Measurements from ENCODE around the gene COPG2. TPM values are rescaled to one million over a fixed set of nuclear protein-coding genes. Genes with fewer than 3 reads are reported as not detected.
"Not testable (repeated sequence)": the region's sequence is repeated elsewhere in the genome, so short reads cannot be mapped to it uniquely, and the experiment has no call there.

Gene COPG2, protein sequence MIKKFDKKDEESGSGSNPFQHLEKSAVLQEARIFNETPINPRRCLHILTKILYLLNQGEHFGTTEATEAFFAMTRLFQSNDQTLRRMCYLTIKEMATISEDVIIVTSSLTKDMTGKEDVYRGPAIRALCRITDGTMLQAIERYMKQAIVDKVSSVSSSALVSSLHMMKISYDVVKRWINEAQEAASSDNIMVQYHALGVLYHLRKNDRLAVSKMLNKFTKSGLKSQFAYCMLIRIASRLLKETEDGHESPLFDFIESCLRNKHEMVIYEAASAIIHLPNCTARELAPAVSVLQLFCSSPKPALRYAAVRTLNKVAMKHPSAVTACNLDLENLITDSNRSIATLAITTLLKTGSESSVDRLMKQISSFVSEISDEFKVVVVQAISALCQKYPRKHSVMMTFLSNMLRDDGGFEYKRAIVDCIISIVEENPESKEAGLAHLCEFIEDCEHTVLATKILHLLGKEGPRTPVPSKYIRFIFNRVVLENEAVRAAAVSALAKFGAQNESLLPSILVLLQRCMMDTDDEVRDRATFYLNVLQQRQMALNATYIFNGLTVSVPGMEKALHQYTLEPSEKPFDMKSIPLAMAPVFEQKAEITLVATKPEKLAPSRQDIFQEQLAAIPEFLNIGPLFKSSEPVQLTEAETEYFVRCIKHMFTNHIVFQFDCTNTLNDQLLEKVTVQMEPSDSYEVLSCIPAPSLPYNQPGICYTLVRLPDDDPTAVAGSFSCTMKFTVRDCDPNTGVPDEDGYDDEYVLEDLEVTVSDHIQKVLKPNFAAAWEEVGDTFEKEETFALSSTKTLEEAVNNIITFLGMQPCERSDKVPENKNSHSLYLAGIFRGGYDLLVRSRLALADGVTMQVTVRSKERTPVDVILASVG
- 1 to 10 TPM in 5 of 6 donors, not detected in 1; 1.5 to 7.3 (median 2.0) TPM for polyA plus RNA-seq (ENCODE audit: low read depth in 6 of 6)

DNA sequence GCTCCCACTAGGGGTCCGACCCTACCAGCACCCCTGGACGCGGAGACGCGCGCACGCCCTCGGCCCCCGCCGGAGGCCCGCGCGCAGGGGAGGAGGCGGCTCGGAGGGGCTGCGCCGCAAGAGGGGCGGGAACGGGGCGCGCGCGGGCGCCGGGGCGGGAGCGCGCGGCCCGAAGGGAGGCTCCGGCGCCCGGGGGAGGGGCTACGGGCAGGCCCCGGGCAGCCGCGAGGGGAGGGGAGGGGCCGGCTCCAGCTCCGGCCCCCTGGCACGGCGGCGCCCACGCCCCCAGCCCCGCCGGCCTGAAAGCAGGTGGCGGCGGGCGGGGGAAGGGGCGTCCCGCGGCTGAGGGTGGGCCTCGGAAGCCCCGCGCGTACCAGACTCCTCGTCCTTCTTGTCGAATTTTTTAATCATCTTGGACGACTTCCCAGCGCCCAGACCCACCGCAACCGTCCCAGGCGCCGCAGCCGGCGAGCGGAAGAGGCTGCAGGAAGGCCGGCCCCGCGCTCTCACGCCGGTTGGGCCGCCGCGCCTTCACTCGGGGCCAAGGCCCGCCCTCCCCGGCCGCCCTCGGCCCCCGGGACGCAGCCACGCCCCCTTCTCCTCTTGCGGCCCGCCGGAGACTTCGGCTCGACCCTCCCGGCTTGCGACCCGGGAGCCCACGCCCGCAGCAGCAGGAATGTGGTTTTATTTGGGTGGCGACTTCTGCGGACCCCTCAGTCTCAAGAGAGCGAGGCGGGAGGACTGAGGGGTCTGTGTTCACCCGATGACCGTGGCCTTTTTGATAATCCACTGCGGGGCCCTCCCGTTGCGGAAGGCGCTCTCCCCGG, at the start of gene COPG2:
Gene COPG2, minus strand, starts transcription at position 491 of the 827 bp plus-strand sequence. Its CDS starts 80 bp downstream, at position 411.
- ATAC-seq (ENCODE audit: low read depth in 2 of 2) (peak; percentile 91 to 93), DNase-seq (peak; percentile 87)
- Mint-ChIP-seq H3K4me1 (peaks cover 17 to 21% (median 18%) of the 10 kb centered on the region in 3 donors), H3K9me3 (no peaks in the 10 kb centered on the region), H3K27ac (peak within 1 kb of the TSS; percentile 56 to 96 (median 86)), H3K27me3 (peaks cover 8 to 12% (median 8%) of the 10 kb centered on the region in 3 donors), H3K4me3 (peak within 1 kb of the TSS; percentile 81 to 96 (median 92)), H3K36me3 (no peaks in the 10 kb centered on the region)

GRCh38 chr7:130712416-130712815, 43.9 kb upstream of the COPG2 start:
- Mint-ChIP-seq H3K4me3 (no peak overlapping the region), H3K4me1 (no peaks in the 10 kb centered on the region), H3K27me3 (peaks cover 25 to 30% (median 29%) of the 10 kb centered on the region in 3 donors), H3K27ac (no peak overlapping the region), H3K9me3 (peaks cover 0 to under 1% (median 0%) of the 10 kb centered on the region in 7 donors), H3K36me3 (peaks cover 0 to under 1% of the 10 kb centered on the region in 2 donors)
- ATAC-seq (ENCODE audit: low read depth in 2 of 2): no peak
- DNase-seq: no peak

DNA sequence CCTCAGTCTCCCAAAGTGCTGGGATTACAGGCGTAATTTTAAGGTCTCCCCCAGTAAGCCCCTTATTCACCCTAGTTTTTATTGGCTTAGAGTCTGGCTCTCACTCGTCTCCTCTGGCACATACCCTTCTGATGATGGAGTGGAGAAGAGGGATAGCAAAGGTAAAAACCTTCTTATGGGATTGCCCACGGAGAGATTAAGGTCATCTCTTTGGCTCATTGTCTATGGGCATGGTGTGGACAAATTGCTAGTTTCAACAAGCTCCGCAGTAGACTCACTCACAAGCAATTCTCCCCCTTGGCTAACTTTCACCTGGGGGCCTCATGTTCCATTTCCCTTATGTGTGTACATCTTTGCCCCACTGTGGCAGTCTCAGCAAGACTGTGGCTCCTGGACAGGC, 40.2 kb upstream of the COPG2 start:
- H3K27ac Mint-ChIP-seq: no peak overlapping the region
- peaks cover 0 to 18% (median 3%) of the 10 kb centered on the region in 7 donors for H3K9me3 Mint-ChIP-seq
- H3K36me3 Mint-ChIP-seq: peaks cover 0 to 15% of the 10 kb centered on the region in 2 donors
- DNase-seq (no peak), ATAC-seq (ENCODE audit: low read depth in 2 of 2) (no peak)
- no peaks in the 10 kb centered on the region for H3K4me1 Mint-ChIP-seq
- H3K4me3 Mint-ChIP-seq: no peak overlapping the region
- H3K27me3 Mint-ChIP-seq: peaks cover 31 to 45% (median 39%) of the 10 kb centered on the region in 3 donors

DNA sequence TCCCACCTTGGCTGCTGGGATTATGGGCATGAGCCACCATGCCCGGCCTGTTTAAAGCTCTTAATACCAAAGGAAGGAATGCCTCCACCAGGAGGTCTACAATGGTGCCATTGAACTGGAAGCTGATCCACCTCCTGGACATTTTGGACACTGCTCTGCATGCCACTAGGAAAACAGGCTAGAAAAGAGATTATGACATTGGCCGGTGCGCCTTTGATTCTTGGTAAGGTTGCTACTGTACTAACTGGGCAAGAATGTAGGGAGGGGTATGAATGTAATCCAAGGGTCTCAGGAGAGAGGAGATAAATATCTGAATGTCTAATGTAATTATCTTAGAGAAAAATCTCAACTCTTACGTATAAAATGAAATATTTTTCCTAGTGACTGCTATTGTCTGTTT, 39.5 kb upstream of the COPG2 start:
- peaks cover 0 to 18% (median 3%) of the 10 kb centered on the region in 7 donors for H3K9me3 Mint-ChIP-seq
- ATAC-seq (ENCODE audit: low read depth in 2 of 2) (no peak), DNase-seq (no peak)
- H3K36me3 Mint-ChIP-seq: peaks cover 0 to 15% of the 10 kb centered on the region in 2 donors
- peaks cover 27 to 41% (median 36%) of the 10 kb centered on the region in 3 donors for H3K27me3 Mint-ChIP-seq
- H3K4me1 Mint-ChIP-seq: no peaks in the 10 kb centered on the region
- H3K27ac Mint-ChIP-seq: no peak overlapping the region
- H3K4me3 Mint-ChIP-seq: no peak overlapping the region

- Mint-ChIP-seq H3K27me3 (peaks cover 18 to 37% (median 22%) of the 10 kb centered on the region in 3 donors), H3K36me3 (peaks cover 0 to 15% of the 10 kb centered on the region in 2 donors), H3K27ac (no peak overlapping the region), H3K9me3 (peaks cover 0 to 18% (median 3%) of the 10 kb centered on the region in 7 donors), H3K4me3 (no peak overlapping the region), H3K4me1 (no peaks in the 10 kb centered on the region)
- ATAC-seq (ENCODE audit: low read depth in 2 of 2) (no peak), DNase-seq (no peak)
These were observed 35.3 kb upstream of the COPG2 start for GRCh38 chr7:130703851-130704250.

DNA sequence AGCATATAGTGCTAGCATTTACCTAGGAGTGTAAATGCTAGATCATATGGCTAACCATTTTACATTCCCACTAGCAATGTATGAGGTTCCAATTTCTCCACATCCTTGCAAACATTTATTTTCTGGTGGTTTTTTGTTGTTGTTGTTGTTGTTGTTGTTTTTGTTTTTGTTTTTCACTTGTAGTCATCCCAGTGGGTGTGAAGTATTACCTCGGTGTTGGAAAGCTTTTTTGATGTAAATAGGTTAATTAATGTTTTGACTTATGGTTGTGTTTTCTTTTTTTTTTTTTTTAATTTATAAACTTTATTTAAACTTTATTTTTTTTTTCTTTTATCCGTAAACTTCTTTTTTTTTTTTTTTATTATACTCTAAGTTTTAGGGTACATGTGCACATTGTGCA, 33.1 kb upstream of the COPG2 start:
- ATAC-seq (ENCODE audit: low read depth in 2 of 2): no peak
- Mint-ChIP-seq H3K4me1 (no peaks in the 10 kb centered on the region), H3K27ac (no peak overlapping the region), H3K27me3 (peaks cover 11 to 30% (median 13%) of the 10 kb centered on the region in 3 donors), H3K9me3 (peaks cover 0 to 9% (median 3%) of the 10 kb centered on the region in 7 donors), H3K4me3 (no peak overlapping the region), H3K36me3 (peaks cover 0 to 6% of the 10 kb centered on the region in 2 donors)
- DNase-seq: no peak

DNA sequence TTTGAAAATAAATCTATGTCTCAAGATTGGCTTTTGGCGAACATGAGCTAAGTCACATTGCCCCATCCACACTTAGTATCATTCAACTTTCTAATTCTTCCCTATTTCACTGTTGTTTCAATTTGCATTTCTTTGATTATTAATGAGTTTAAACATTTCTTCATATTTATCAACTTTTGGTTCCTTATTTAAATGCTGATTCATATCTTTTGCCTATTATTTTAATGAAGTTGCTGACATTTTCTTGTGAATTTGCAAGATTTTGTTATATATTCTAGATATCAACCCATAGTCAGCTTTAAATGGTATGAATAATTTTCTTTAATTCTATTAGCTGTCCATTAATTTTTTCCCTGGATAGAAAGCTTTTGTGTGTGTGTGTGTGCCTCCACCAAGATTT, 32.2 kb upstream of the COPG2 start:
- H3K36me3 Mint-ChIP-seq: no peaks in the 10 kb centered on the region
- H3K27ac Mint-ChIP-seq: no peak overlapping the region
- no peak for DNase-seq
- peaks cover 0 to 2% (median 0%) of the 10 kb centered on the region in 7 donors for H3K9me3 Mint-ChIP-seq
- H3K4me1 Mint-ChIP-seq: no peaks in the 10 kb centered on the region
- no peak overlapping the region for H3K4me3 Mint-ChIP-seq
- H3K27me3 Mint-ChIP-seq: peaks cover 4 to 22% (median 9%) of the 10 kb centered on the region in 3 donors
- no peak for ATAC-seq (ENCODE audit: low read depth in 2 of 2)

DNA sequence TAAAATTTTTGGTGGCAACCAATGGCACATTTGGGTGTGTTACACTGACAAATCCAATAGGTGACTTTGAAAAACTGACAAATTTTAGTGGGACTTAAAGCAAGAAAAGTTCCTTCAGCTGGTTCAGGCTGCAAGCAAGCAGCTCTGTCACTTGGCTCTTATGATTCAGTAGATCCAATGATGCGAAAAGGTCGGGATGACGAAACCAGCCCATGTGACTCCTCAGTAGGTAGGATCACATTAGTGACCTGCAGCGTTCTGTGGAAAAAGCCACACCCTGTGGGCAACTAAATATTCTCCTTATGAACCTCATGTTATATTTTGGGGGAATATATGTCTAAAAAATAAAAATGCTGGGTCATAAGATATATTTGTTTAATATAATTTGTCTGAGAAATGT, 31.1 kb upstream of the COPG2 start:
- peaks cover 0 to 2% (median 0%) of the 10 kb centered on the region in 7 donors for H3K9me3 Mint-ChIP-seq
- H3K4me1 Mint-ChIP-seq: no peaks in the 10 kb centered on the region
- H3K4me3 Mint-ChIP-seq: no peak overlapping the region
- ATAC-seq (ENCODE audit: low read depth in 2 of 2) (no peak), DNase-seq (no peak)
- no peaks in the 10 kb centered on the region for H3K36me3 Mint-ChIP-seq
- peaks cover 8 to 26% (median 13%) of the 10 kb centered on the region in 3 donors for H3K27me3 Mint-ChIP-seq
- H3K27ac Mint-ChIP-seq: no peak overlapping the region

DNA sequence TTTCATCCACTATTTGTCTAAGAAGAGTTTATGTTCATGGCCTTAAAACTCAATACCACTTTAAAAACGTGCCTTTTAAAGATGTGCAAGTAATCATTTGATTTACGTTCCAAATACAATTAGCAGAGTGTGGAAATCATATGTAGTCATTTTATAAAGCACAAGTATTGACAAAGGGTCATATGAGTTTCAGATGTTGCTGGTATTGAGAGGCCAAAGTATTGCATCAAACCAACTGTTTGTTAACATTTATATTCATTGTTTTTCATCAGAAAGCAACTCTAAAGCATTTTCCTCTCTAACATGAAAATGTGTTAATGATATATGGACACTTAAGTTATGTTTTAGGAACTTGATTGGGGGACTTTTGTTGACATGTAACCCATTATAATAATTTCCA, 29.3 kb upstream of the COPG2 start:
- Mint-ChIP-seq H3K9me3 (peaks cover 0 to 2% (median 0%) of the 10 kb centered on the region in 7 donors), H3K36me3 (no peaks in the 10 kb centered on the region), H3K27me3 (peaks cover 8 to 21% (median 13%) of the 10 kb centered on the region in 3 donors), H3K4me1 (no peaks in the 10 kb centered on the region), H3K4me3 (no peak overlapping the region), H3K27ac (no peak overlapping the region)
- DNase-seq (no peak), ATAC-seq (ENCODE audit: low read depth in 2 of 2) (no peak)

- DNase-seq (no peak), ATAC-seq (ENCODE audit: low read depth in 2 of 2) (no peak)
- Mint-ChIP-seq H3K36me3 (peaks cover 0 to 8% of the 10 kb centered on the region in 2 donors), H3K27me3 (peaks cover 8 to 21% (median 13%) of the 10 kb centered on the region in 3 donors), H3K9me3 (peaks cover 6 to 21% (median 9%) of the 10 kb centered on the region in 7 donors), H3K4me3 (no peak overlapping the region), H3K27ac (no peak overlapping the region), H3K4me1 (no peaks in the 10 kb centered on the region)
These were observed 27.3 kb upstream of the COPG2 start for GRCh38 chr7:130695840-130696239.

DNA sequence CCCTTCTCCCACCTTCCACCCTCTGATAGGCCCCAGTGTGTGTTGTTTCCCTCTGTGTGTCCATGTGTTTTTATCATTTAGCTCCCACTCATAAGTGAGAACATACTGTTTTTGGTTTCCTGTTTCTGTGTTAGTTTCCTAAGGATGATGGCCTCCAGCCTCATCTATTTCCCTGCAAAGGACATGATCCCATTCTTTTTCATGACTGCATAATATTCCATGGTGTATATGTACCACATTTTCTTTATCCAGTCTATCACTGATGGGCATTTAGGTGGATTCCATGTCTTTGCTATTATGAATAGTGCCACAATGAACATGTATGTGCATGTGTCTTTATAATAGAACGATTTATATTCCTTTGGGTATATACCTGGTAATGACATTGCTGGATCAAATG, 23.8 kb upstream of the COPG2 start:
- not testable (repeated sequence) for ATAC-seq (ENCODE audit: low read depth in 2 of 2); DNase-seq; H3K4me1 Mint-ChIP-seq; H3K36me3 Mint-ChIP-seq; H3K4me3 Mint-ChIP-seq; H3K27ac Mint-ChIP-seq
- H3K9me3 Mint-ChIP-seq: peaks cover 10 to 22% (median 14%) of the 10 kb centered on the region in 7 donors
- peaks cover 6 to 12% (median 8%) of the 10 kb centered on the region in 3 donors for H3K27me3 Mint-ChIP-seq

- Mint-ChIP-seq H3K27me3 (peaks cover 8 to 16% (median 9%) of the 10 kb centered on the region in 3 donors), H3K4me1 (no peaks in the 10 kb centered on the region), H3K9me3 (peaks cover 10 to 22% (median 15%) of the 10 kb centered on the region in 7 donors), H3K36me3 (peaks cover 0 to 8% of the 10 kb centered on the region in 2 donors), H3K4me3 (no peak overlapping the region), H3K27ac (no peak overlapping the region)
- ATAC-seq (ENCODE audit: low read depth in 2 of 2) (no peak), DNase-seq (no peak)
These were observed 21.1 kb upstream of the COPG2 start for GRCh38 chr7:130689683-130690082.
